Lower leg skin (tissue), 3 donors: ENCODE results near the gene RAP1GAP2.

ENCODE experiments used
- CTCF ChIP-seq, 3 donors: fragments of 450-650 bp; IDR thresholded peaks; one replicate each; pipeline ENCODE4 v1.5.1; 2016; ENCODE audit warnings: antibody characterized with exemption in 3 of 3, mild to moderate bottlenecking in 3 of 3, moderate library complexity in 2 of 3
- POLR2A ChIP-seq, 2 donors: fragments of 450-650 bp; IDR thresholded peaks; one replicate each; pipeline ENCODE4 v1.6.1; 2016 to 2017; ENCODE audit warnings: antibody characterized with exemption in 2 of 2, mild to moderate bottlenecking in 1 of 2, moderate library complexity in 1 of 2

- TF ChIP-seq POLR2A (IDR thresholded peaks at IDR 0.05), result no peak
- no peak for TF ChIP-seq CTCF (IDR thresholded peaks at IDR 0.05)
Observed at GRCh38 chr17:2809337-2809736, 13.1 kb downstream of the RAP1GAP2 start.
